ENCODE data around the gene ZNHIT2.

The ZNHIT2 gene

GRCh38 chr11:65072631-65072966 is 44.9 kb downstream of the ZNHIT2 start:
- Histone ChIP-seq H3K9me3 (ENCODE audit: insufficient read depth, low read depth, low read length) (no peaks in the 10 kb centered on the region), H3K79me2 (ENCODE audit: insufficient read depth, low read length) (peaks cover 19% of the 10 kb centered on the region), H3F3A (ENCODE audit: low read depth) (no peaks in the 10 kb centered on the region), H3K9ac (ENCODE audit: low read depth, low read length, poor library complexity, severe bottlenecking) (no peak overlapping the region), H3K36me3 (ENCODE audit: insufficient read depth, low read length) (peaks cover 9% of the 10 kb centered on the region; the same call in 1 of the 2 replicates), H2AFZ (ENCODE audit: low read length) (no peak overlapping the region), H4K20me1 (ENCODE audit: insufficient read depth, low read length, poor library complexity, severe bottlenecking) (peaks cover under 1% of the 10 kb centered on the region), H3K4me3 (ENCODE audit: low read length, poor library complexity, severe bottlenecking) (no peak overlapping the region), H3K27me3 (ENCODE audit: insufficient read depth, low read length, poor library complexity, severe bottlenecking) (no peaks in the 10 kb centered on the region), H3K9me2 (replicated peaks; ENCODE audit: low read depth, low read length) (no peaks in the 10 kb centered on the region), H3K4me1 (ENCODE audit: insufficient read depth, low read length, poor library complexity, severe bottlenecking) (peaks cover 3% of the 10 kb centered on the region), H3K4me2 (ENCODE audit: low read depth, low read length, poor library complexity, severe bottlenecking) (no peak overlapping the region)
- TF ChIP-seq EZH2phosphoT487 (IDR thresholded peaks at IDR 0.05; ENCODE audit: borderline replicate concordance) (no peak), CTCF (conservative IDR thresholded peaks at IDR 0.05; ENCODE audit: low read length) (no peak)

GRCh38 chr11:65071907-65072630 is 45.4 kb downstream of the ZNHIT2 start:
- H3K4me2 ChIP-seq (ENCODE audit: low read depth, low read length, poor library complexity, severe bottlenecking), result no peak overlapping the region
- no peaks in the 10 kb centered on the region for H3K27me3 ChIP-seq (ENCODE audit: insufficient read depth, low read length, poor library complexity, severe bottlenecking)
- H4K20me1 ChIP-seq (ENCODE audit: insufficient read depth, low read length, poor library complexity, severe bottlenecking), result no peaks in the 10 kb centered on the region
- H3K79me2 ChIP-seq (ENCODE audit: insufficient read depth, low read length), result peaks cover 14% of the 10 kb centered on the region
- H2AFZ ChIP-seq (ENCODE audit: low read length), result no peak overlapping the region
- H3K4me1 ChIP-seq (ENCODE audit: insufficient read depth, low read length, poor library complexity, severe bottlenecking), result no peaks in the 10 kb centered on the region
- TF ChIP-seq EZH2phosphoT487 (IDR thresholded peaks at IDR 0.05; ENCODE audit: borderline replicate concordance), result no peak
- TF ChIP-seq CTCF (conservative IDR thresholded peaks at IDR 0.05; ENCODE audit: low read length), result no peak
- H3K9me3 ChIP-seq (ENCODE audit: insufficient read depth, low read depth, low read length), result no peaks in the 10 kb centered on the region
- no peak overlapping the region for H3K9ac ChIP-seq (ENCODE audit: low read depth, low read length, poor library complexity, severe bottlenecking)
- H3F3A ChIP-seq (ENCODE audit: low read depth), result no peaks in the 10 kb centered on the region
- H3K9me2 ChIP-seq (replicated peaks; ENCODE audit: low read depth, low read length), result no peaks in the 10 kb centered on the region
- peaks cover 9% of the 10 kb centered on the region; the same call in 1 of the 2 replicates for H3K36me3 ChIP-seq (ENCODE audit: insufficient read depth, low read length)
- H3K4me3 ChIP-seq (ENCODE audit: low read length, poor library complexity, severe bottlenecking), result no peak overlapping the region

GRCh38 chr11:65069217-65069616 is 48.3 kb downstream of the ZNHIT2 start:
- no peaks in the 10 kb centered on the region for H3K36me3 ChIP-seq (ENCODE audit: insufficient read depth, low read length)

More at GRCh38 chr11:65069217-65069616, 48.3 kb downstream of the ZNHIT2 start:
- H3K9me3 ChIP-seq (ENCODE audit: insufficient read depth, low read depth, low read length), result no peaks in the 10 kb centered on the region
- no peaks in the 10 kb centered on the region for H3K4me1 ChIP-seq (ENCODE audit: insufficient read depth, low read length, poor library complexity, severe bottlenecking)
- no peak overlapping the region for H3K4me2 ChIP-seq (ENCODE audit: low read depth, low read length, poor library complexity, severe bottlenecking)
- H3K27me3 ChIP-seq (ENCODE audit: insufficient read depth, low read length, poor library complexity, severe bottlenecking), result no peaks in the 10 kb centered on the region
- H3K4me3 ChIP-seq (ENCODE audit: low read length, poor library complexity, severe bottlenecking), result no peak overlapping the region
- H4K20me1 ChIP-seq (ENCODE audit: insufficient read depth, low read length, poor library complexity, severe bottlenecking), result no peaks in the 10 kb centered on the region
- H3K9me2 ChIP-seq (replicated peaks; ENCODE audit: low read depth, low read length), result no peaks in the 10 kb centered on the region
- no peaks in the 10 kb centered on the region for H3F3A ChIP-seq (ENCODE audit: low read depth)
- no peaks in the 10 kb centered on the region for H3K79me2 ChIP-seq (ENCODE audit: insufficient read depth, low read length)
- H3K9ac ChIP-seq (ENCODE audit: low read depth, low read length, poor library complexity, severe bottlenecking), result no peak overlapping the region
- TF ChIP-seq EZH2phosphoT487 (IDR thresholded peaks at IDR 0.05; ENCODE audit: borderline replicate concordance) (no peak), CTCF (conservative IDR thresholded peaks at IDR 0.05; ENCODE audit: low read length) (no peak)
- no peak overlapping the region for H2AFZ ChIP-seq (ENCODE audit: low read length)
